Stimulated activated CD4-positive, alpha-beta T cell treated with anti-CD3 and anti-CD28 coated beads, Interleukin-15, amount 100 ng/mL, for 24 hours (primary cell): Measurements from ENCODE around the gene MOCS1.

Experiments used
- DNase-seq: peaks from one replicate; pipeline ENCODE4 v3.0.0-alpha.2; 2020

MOCS1 gene

DNA sequence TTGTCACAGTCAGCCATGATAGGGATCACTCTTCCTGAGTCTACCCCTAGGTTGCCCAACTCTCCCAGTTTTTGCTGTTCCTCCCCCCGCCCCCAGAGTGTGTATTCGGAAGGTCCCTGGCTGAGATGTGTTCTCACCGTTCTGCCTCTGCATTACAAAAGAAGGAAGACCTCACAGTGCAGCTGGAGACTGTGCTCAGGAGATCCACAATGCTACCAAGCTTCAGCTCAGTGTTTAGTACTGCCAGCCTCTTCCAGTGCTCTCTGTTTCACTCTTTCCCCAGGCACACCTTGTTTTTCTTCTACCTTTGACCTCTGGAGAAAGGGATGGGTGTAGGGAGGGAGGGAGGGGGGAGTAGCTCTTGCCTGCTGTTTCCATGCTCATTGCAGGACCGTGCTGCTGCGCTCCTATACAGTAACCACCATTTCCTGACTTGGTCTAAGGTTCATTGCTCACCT is 13.4 kb upstream of the MOCS1 start:
- DNase-seq, result no peak

DNA sequence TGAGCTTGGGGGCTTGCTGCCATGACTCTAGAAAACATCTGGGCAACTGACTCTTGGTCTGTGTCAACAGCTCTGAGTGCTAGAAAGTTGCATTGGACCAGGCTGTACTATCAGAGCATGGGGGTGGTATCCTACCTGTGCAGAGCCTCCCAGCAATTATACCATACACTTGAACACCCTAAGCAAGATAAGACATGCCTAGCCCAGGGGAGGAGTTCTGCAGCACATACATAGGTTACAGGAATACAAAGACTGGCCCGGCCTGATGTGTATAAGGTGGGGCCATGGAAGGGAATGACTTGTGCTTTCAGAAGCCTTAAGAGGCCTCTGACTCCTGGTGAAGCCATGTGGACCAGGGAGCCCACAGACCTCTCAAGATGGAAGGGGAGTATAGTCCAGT is 11.4 kb upstream of the MOCS1 start:
- no peak for DNase-seq

DNA sequence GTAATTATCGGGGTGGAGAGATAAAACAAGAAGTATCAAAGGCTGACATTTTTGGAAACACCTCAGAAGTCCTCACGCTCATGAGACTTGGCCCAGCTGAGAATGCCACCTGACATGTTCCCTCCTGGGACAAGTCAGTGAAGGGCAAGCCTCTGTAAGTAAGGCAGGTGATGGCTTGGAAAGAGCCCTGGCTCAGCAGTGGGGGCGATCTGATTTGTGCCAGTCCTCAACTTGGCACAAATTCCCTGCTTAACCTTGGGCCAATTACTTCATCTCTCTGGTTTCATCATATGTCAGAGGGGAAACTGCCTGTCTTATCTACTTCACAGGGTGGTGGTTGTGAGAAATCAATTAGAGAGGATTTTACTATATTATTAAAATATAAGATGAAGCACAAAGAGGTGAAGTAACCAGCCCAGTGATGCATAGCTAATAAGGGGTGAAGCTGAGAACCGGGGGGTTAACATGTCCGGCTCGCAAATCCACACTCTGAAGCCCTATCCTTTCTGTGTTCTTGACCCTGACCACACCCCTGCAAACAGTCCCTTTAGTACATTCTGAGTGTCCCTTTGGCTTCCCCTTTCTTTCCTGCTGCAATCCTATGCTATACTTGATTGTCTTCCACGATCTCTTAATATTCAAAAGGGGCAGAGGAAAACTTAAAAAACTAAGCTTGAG is 8.8 kb upstream of the MOCS1 start:
- no peak for DNase-seq

DNA sequence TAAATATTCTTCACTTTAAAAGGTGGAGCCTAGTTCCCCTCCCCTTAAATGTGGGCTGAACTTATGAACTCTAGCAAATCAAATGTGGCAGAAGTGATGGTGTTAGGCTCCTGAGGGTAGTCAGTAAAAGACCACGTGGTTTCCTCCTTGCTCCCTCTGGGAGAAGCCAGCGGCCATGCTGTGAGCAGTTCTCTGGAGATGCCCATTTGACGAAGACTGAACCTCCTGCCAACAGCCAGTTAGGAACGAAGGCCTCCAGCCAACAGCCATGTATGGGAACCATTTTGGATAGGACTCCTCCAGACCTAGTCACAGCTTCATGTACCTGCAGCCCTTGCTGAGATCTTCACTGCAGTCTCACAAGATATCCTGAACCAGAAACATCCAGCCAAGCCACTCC is 7.6 kb upstream of the MOCS1 start:
- DNase-seq, result no peak

DNA sequence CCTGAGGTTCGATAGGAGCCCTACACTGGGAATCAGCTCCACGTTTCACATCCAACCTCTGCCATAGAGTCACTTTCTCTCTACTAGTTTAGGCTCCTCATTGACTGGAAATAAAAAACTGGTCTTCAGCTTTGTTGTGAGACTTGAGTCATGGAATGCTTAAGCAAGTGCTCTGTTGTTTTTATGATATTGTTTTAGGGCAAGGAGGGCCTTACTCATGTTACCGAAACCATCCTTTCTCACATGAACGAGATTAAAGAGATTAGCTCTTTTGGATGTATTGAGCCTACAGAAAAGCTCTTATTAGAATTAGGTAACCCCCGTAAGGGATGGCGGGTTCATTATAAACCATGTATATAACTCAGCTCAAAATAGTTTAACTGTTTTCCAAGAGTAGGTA is 6.9 kb upstream of the MOCS1 start:
- DNase-seq, result no peak

DNA sequence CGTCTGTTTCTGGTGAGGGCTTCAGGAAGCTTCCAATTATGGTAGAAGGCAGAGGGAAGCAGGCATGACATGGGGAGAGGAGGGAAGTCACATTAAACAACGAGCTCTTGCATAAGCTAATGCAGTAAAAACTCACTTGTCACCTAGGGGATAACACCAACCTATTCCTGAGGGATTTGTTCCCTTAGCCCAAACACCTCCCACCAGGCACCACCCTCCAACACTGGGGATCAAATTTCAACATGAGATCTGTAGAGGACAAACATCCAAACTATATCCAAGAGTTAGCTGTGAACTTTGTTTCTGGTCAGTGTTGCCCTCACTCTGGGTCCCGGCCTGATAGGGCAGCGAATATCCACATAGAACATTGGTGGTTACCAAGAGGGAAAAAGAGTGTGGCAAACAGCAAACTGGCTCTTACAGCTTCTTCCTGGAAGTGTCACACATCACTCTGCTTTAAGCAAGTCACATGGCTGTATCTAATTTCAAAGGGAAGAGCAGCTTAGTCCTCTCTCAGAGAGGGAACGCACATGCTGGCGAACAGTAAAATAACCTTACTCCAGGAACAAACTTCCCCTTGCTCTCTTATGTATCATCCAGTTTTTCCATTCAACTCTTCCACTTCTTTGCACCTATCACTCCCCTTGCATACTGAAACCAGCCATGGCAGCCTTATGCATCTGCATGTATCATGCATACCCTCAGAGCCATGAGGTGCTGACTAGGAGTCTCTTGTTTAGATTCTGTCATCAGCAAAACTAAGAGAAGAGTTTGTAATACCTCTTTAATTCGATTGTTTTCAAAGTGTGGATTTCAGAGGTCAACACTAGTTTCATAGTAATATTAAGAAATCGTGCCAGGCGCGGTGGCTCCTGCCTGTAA is 4.8 kb upstream of the MOCS1 start:
- DNase-seq, result no peak

DNA sequence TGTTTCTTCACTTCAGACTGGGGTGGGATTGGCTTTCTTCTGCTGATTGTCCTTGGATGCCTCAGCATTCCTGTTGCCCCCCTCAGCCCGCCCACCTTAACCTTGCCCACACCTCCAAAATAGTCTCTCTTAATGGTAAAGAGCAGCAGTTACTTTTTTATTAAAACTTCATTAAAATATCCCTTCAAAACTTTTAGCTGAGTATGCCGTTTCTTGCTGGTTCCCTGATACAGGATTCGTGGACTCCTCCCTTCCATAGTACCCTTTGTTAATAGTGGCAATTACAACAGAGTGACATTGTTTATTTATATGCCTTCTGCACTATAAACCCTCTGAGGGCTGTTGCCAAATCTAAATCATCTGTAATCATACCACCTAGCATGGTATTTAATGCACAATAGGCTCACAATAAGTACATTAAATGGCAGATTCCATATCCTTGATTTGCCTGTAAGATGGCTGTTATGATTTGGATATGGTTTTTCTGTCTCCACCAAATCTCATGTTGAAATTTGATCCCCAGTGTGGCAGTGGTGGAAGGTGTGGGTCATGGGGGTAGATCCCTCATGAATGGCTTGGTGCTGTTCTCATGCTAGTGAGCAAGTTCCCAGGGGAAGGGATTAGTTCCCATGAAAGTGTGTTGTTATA is 3.5 kb upstream of the MOCS1 start:
- no peak for DNase-seq

DNA sequence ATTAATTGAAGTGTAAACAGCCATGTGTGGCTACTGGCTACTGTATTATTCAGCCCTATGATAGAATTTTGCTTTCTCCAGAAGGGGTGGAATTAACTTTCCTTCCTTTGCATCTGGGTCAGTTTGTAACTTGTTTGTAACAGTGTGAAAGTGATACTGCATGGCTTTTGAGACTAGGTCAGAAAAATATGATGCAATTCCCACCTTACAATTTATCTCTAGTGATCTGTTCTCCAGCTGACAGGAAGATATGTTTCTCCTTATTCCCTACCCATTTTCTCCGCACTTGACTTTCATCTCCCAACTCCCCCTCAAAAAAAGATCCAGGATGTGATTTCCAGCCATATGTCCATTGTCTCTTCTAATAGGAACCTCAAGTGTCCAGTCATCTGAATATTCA is 2.6 kb upstream of the MOCS1 start:
- no peak for DNase-seq

DNA sequence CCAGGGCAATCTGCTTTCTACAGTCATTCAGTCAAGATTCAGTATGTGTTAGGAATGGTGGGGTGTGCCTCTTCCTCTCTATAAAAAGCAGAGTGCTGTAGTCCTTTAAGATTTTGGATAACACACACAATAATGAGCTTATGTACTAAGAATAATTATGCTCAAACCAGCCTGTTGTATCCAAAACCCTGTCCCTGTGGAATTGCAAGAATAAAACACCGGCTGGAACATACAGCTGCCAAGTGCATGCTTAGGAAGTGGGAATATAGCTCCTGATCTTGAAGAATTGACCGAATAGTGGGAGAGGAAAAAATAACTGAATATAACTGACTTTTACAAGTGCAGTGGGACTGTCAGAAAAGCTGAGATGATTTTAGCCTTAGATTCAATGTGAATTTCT is 979 bp upstream of the MOCS1 start:
- no peak for DNase-seq

DNA sequence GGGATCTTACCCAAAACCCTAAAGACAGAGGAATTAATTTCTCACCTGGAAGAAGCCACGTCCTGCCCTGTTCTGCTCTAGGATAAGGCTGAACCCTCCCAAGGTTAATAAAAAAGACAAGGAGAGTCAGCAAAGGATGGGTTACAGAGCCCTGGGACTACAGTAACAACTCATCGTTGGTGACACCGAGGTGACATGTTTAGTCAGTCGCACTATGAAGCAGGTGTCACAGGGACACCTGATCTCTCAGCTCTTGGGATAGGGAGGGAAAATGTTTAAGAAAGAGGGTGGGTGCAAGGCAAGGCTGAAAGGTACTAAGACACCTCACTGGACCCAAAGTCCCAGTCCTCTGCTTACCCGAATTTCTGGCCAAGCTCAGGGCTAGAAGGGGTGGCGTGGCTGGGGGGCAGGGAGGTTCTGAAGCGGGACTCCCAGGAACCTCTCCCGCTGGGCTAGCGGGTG is 562 bp downstream of the MOCS1 start:
- DNase-seq, result no peak

DNA sequence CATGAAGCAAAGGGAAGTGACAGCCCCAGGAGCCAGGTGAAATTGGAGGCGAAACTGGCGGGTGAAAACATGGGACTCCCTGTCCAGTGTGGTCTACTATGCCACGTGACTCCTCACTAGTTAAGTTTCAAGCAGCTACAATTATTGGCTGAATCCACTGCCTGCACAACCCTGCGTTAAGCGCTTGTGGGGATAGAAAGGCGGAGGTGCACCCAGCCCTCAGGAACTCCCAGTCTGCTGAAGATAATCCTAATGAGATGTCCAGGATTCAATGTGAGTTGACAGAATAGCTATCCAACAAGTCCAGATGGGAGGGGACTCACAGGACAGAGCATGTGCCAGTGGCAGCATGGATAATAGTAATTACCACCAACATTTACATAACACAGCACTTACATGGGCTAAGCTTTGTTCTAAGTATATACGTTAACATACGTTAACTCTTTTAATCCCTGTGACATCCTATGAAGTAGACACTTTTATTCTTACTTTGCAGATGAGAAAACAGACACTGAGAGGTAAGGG is 1.8 kb downstream of the MOCS1 start:
- no peak for DNase-seq

DNA sequence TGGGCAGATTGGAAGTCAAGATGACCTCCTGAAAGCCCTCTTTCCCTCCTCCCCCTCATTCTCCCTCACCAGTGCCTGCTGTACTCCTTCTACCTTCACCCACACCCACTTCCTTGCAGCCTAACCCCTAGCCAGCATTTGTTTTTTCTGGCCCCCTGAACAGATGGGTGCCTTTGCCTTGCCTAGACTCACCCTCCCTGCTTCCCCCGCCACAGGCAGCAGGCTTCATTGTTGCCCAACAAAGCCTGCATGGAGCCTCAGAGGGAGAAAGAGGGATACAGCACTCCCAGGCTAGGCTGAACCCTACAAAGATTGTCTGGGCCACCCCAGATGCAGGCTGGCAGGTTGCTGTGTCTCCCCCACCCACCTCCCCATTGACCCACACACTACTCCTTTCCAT is 2.7 kb downstream of the MOCS1 start:
- DNase-seq, result no peak

DNA sequence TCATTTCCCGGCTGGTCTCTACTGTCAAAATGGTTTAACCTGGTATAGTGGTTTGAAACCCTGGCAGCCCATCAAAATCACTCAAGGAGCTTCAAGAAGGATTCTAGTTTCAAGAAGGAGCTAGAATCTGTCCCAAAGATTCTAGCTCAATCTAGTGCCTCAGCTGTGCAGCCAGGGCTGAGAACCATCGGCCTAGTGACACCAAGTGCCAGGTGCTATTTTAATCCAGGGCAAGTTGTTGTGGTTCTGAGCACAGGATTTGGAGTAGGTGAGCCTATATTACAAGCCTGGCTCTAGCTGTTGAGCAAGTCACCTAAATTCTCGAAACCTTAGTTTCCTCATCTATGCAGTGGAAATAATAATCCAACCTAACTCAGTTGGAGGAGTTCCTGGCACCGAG is 3.7 kb downstream of the MOCS1 start:
- DNase-seq, result no peak

DNA sequence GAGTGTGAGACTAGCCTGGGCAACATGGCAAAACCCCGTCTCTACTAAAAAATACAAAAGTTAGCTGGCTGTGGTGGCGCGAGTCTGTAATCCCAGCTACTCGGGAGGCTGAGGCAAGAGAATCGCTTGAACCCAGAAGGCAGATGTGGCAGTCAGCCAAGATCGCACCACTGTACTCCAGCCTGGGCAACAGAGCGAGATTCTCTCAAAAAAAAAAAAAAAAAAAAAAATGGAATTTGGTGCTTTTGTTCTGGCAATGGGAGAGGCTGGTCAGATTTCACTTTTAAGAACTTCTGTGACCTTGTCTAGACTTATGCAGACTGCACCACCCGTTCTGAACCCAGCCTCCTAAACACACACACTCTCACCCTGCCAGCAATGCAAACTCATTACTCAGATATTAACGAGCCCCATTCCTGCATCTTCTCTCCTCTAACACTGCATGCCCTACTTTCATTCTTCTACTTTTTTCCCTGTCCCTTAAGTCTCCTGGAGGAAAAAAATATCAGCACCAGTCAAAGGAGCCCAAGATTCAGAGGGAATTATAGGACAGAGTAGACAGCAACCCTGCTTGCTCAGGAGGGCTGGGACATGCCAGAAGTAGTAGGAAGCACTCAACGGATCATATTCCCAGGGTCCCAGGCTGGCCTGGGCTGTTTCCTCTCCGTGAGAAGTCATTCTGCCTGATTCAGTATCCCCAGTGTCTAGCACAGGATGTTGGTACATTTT is 4.4 kb downstream of the MOCS1 start:
- no peak for DNase-seq

DNA sequence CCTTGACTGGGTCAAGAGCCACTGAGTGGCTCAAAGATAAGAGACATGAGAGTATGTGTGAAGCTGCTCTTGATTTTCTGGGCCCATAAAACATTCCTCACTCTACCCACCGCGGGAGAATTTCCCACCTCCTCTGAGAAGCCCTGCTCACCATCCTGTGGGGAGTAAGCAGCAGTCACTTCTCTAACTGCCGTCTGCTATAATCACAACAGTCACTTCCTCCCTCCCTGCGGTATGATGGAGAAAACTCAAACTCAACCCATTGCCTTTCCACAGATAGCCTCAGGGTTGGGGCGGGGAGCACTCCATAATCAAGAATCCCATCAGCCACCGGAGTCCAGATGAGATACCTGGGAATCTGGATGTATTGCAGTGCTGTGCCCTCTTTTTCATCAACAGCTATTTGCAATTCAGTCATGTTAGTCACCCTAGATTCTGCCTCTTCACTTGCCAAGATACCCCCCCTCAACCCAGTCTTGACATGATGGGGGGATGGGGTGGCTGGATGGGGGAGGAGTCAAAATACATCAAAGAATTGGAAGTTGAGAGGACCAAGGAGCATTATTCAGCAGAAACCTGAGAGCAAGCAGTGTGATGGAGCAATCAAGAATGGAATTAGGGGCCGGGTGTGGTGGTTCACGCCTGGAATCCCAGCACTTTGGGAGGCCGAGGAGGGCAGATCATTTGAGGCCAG is 5.1 kb downstream of the MOCS1 start:
- no peak for DNase-seq

DNA sequence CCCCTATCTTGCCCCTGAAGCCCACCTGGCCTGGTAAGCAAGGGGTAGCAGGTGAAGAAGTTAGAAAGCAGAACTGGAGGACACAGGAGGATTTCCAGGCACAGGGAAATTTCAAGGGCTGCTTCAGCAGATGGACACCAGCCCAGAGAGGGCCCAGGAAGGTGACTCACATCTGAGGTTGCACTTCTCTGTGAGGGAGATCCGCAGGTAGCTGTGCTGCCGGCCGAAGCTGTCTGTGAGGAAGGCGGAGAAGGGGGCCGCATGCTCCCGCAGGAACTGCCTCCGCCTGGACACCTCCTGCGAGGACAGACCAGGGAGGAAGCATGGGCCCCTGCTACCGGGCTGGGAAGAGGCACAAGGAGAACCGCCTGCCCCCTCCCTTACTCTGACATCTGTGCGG is 7.1 kb downstream of the MOCS1 start:
- no peak for DNase-seq

DNA sequence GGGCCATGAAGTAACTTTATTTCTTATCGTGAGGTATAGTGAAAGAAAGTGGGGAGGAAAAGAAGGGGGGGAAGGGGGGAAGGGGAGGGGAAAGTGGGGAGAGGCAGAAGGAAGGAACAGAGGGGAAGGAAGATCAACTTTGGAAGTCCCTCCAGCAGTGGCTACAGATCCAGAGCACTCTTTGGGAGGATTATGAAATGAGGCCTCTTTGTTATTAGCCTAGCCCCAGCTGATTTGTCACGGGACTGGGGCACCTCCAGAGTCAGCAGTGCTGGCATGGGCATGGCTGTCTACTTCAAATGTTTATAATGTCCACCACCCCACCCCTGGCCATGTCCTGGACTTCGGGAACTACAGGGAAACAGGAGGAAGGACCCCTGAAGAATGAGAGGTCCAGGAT is 7.6 kb downstream of the MOCS1 start:
- DNase-seq, result no peak

DNA sequence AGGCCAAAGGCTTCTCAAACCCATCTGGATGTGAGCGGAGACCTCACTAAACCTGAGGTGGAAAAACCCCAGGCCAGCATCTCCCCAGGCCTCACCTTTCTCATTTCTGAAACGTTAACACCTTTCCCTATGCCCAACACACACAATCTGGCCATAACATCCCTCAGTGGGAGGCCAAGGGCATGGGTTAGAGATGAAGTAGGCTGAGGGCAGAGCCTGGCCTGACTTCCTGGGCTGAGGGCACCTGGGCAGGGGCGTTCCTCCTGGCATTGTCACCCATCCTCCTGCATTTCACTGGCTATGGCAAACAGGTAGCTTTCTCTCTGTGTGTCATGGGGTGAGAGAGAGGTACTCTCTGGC is 8.4 kb downstream of the MOCS1 start:
- no peak for DNase-seq

DNA sequence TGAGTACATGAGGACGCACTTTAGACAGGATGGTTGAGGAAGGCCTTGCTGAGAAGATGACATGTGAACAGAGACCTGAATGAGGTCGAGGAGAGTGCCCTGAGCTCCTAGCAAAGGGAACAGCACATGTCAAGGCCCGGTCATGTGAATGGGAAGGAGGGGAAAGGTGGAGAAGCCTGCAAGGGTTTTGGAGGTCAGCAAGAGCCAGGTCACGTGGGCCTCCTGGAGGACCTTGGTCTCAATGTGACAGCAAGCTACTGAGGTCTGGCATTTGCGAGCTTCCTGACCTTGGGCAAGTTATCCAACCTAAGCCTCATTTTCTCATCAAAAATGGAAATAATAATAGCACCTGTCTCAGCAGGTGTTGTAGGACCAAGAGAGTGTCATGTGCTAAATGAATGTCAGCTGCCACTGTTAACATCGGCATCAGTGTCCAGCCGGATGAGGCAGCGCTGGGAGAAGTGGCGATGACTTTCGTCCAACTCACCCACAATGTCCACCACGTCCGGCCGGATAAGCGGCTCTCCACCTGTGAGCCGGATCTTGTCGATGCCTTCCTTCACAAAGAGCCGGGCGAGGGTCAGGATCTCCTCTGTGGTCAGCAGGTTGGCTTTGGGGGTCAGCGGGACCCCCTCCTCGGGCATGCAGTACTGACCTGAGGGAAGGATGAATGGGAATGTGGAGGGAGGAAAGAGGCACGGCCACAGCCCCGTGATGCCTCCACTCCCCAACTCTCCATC is 8.9 kb downstream of the MOCS1 start:
- no peak for DNase-seq

DNA sequence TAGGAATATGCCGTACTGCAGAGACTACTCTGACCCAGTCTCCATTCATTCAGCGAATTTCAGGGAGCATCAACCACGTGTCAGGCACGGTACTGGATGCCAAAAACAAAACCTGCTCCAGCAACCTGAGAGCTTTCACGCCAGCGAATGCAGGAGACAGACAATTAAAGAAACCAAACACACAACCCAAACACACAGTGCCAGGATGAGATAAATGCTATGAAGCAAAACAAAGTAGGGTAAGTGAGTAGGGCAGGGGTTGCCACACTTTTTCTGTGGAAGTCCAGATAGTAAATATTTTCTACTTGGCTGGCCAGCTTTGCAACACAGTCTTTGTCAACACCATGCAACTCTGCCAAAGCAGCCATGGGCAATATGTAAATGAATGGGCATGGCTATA is 10.0 kb downstream of the MOCS1 start:
- DNase-seq, result no peak

DNA sequence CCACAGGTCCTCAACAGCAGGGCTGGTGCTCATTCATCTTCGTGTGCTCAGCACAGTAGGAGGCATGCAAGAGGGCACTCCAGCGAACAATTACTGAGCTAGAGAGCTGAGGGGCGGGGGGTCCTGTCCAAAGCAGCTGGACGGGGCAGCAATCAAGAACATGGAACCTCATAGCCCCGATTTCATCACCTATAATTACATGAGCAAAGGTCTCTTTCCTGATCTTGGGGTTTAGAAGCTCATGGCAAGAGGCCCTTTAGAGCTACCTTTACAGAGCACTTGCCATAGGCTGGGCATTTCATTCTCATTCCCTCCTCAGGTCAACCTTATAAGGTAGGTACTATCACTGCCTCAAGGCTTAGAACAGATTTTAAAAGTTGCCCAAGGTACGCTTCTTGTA is 10.4 kb downstream of the MOCS1 start:
- no peak for DNase-seq

DNA sequence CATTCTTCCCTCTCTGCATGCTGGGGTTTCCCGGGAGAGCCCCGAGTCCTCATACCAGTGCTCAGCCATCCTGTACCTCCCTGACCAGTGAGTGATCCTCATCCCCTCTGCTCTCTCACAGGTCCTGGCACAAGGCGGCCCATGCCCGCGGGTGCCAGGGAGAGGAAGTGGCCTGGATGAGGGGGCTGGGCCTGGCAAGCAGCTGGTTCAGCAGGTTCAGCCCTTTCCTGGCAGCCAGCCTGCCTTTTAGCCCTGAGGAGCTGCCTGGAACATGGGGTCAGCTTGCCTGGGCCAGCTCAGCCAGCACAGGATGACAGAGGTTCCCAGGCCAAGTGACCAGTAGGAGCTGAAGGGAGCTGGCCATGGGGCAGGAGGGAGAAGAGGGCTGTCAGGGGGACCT is 10.9 kb downstream of the MOCS1 start:
- DNase-seq, result no peak
